WERI-Rb-1 (cell line): ENCODE measurements around the gene WNT2B.
"Not testable (repeated sequence)": the region's sequence is repeated elsewhere in the genome, so short reads cannot be mapped to it uniquely, and the experiment has no call there.

Experiments
- DNase-seq: peaks from one replicate; pipeline ENCODE4 v3.0.0-alpha.2; 2020
- H3K27ac ChIP-seq: fragments of 250-450 bp; sonication (Bioruptor Pico); 2 replicates; pipeline ENCODE4 v1.5.1; 2020; ENCODE audit warnings: mild to moderate bottlenecking, moderate library complexity
- H3K27me3 ChIP-seq: fragments of 250-450 bp; sonication (Bioruptor Pico); 2 replicates; pipeline ENCODE4 v1.5.1; 2021; ENCODE audit warnings: mild to moderate bottlenecking, low read depth, moderate library complexity; ENCODE audit not compliant: insufficient read depth, severe bottlenecking
- H3K36me3 ChIP-seq: fragments of 250-450 bp; sonication (Bioruptor Pico); 2 replicates; pipeline ENCODE4 v1.5.1; 2020; ENCODE audit warnings: mild to moderate bottlenecking, moderate library complexity
- H3K4me3 ChIP-seq: 2 replicates; pipeline ENCODE4 v1.5.1; 2011; ENCODE audit warnings: low read depth, mild to moderate bottlenecking, control low read depth, low read length
- H3K9me3 ChIP-seq: fragments of 250-450 bp; sonication (Bioruptor Pico); 2 replicates; pipeline ENCODE4 v1.5.1; 2021; ENCODE audit warnings: mild to moderate bottlenecking, moderate library complexity; ENCODE audit not compliant: severe bottlenecking
- CTCF ChIP-seq: IDR thresholded peaks from 2 replicates; pipeline ENCODE4 v1.5.1; 2011; ENCODE audit warnings: low read depth, mild to moderate bottlenecking, control low read depth, inconsistent platforms, low read length

The WNT2B gene

GRCh38 chr1:112465122-112465521, 43.6 kb upstream of the WNT2B start:
- H3K36me3 ChIP-seq: no peaks in the 10 kb centered on the region
- no peak for DNase-seq
- H3K27me3 ChIP-seq: no peaks in the 10 kb centered on the region
- TF ChIP-seq CTCF: no peak
- H3K4me3 ChIP-seq: no peak overlapping the region
- H3K27ac ChIP-seq: no peak overlapping the region
- no peaks in the 10 kb centered on the region for H3K9me3 ChIP-seq

- H3K27ac ChIP-seq: no peak overlapping the region
- H3K4me3 ChIP-seq: peak overlapping the region; percentile 24; the same call in 1 of the 2 replicates
- peak; percentile 81 for TF ChIP-seq CTCF
- peak; percentile 94 for DNase-seq
- no peaks in the 10 kb centered on the region for H3K36me3 ChIP-seq
- H3K27me3 ChIP-seq: no peaks in the 10 kb centered on the region
- no peaks in the 10 kb centered on the region for H3K9me3 ChIP-seq
Observed at GRCh38 chr1:112466078-112466660, 42.6 kb upstream of the WNT2B start.

GRCh38 chr1:112470324-112470723, 38.4 kb upstream of the WNT2B start:
- not testable (repeated sequence) for H3K27ac ChIP-seq, H3K36me3 ChIP-seq, H3K4me3 ChIP-seq, H3K9me3 ChIP-seq, H3K27me3 ChIP-seq, DNase-seq

- Histone ChIP-seq H3K27me3 (no peaks in the 10 kb centered on the region), H3K27ac (no peak overlapping the region), H3K9me3 (no peaks in the 10 kb centered on the region), H3K4me3 (no peak overlapping the region), H3K36me3 (no peaks in the 10 kb centered on the region)
- DNase-seq: no peak
- no peak for TF ChIP-seq CTCF
Observed at GRCh38 chr1:112470966-112471365, 37.8 kb upstream of the WNT2B start.

- DNase-seq: no peak
Observed at GRCh38 chr1:112472142-112472541, 36.6 kb upstream of the WNT2B start.

GRCh38 chr1:112477550-112477949, 31.2 kb upstream of the WNT2B start:
- Histone ChIP-seq H3K9me3 (peaks cover 15% of the 10 kb centered on the region), H3K4me3 (no peak overlapping the region), H3K36me3 (no peaks in the 10 kb centered on the region), H3K27ac (no peak overlapping the region), H3K27me3 (no peaks in the 10 kb centered on the region)
- no peak for DNase-seq
- TF ChIP-seq CTCF: no peak

More at GRCh38 chr1:112472142-112472541, 36.6 kb upstream of the WNT2B start:
- Histone ChIP-seq H3K36me3 (no peaks in the 10 kb centered on the region), H3K4me3 (no peak overlapping the region), H3K9me3 (peaks cover 5% of the 10 kb centered on the region), H3K27ac (no peak overlapping the region), H3K27me3 (no peaks in the 10 kb centered on the region)
- no peak for TF ChIP-seq CTCF
